ENCODE data around the gene UVRAG.
"Not testable (repeated sequence)": the region's sequence is repeated elsewhere in the genome, so short reads cannot be mapped to it uniquely, and the experiment has no call there.

Gene UVRAG

GRCh38 chr11:75913984-75914383, 99.0 kb downstream of the UVRAG start:
- no peak for DNase-seq

- DNase-seq: no peak
These were observed 101.9 kb downstream of the UVRAG start for GRCh38 chr11:75916882-75917281.

- DNase-seq: no peak
These were observed 103.3 kb downstream of the UVRAG start for GRCh38 chr11:75918331-75918730.

GRCh38 chr11:75919525-75919924, 104.5 kb downstream of the UVRAG start:
- DNase-seq: no peak

GRCh38 chr11:75920848-75921247, 105.8 kb downstream of the UVRAG start:
- no peak for DNase-seq

- DNase-seq: no peak
These were observed 106.8 kb downstream of the UVRAG start for GRCh38 chr11:75921808-75922207.

GRCh38 chr11:75924966-75925784, 110.2 kb downstream of the UVRAG start:
- peak in 5 of 58 donors; percentile 8 to 78 (median 10) for DNase-seq

GRCh38 chr11:75925785-75926164, 110.8 kb downstream of the UVRAG start:
- no peak for DNase-seq

GRCh38 chr11:75929706-75930105, 114.7 kb downstream of the UVRAG start:
- DNase-seq: no peak

GRCh38 chr11:75930534-75930933, 115.5 kb downstream of the UVRAG start:
- no peak for DNase-seq

GRCh38 chr11:75931124-75931523, 116.1 kb downstream of the UVRAG start:
- no peak for DNase-seq

- DNase-seq: not testable (repeated sequence)
These were observed 118.7 kb downstream of the UVRAG start for GRCh38 chr11:75933736-75934135.

GRCh38 chr11:75934851-75935250, 119.8 kb downstream of the UVRAG start:
- no peak for DNase-seq

- DNase-seq: no peak
These were observed 123.5 kb downstream of the UVRAG start for GRCh38 chr11:75938543-75938942.

GRCh38 chr11:75939516-75939915, 124.5 kb downstream of the UVRAG start:
- no peak for DNase-seq

GRCh38 chr11:75939992-75940391, 125.0 kb downstream of the UVRAG start:
- no peak for DNase-seq

GRCh38 chr11:75940911-75941310, 125.9 kb downstream of the UVRAG start:
- DNase-seq: no peak

- no peak for DNase-seq
These were observed 129.5 kb downstream of the UVRAG start for GRCh38 chr11:75944515-75944914.

- DNase-seq: no peak
These were observed 130.4 kb downstream of the UVRAG start for GRCh38 chr11:75945446-75945845.

- DNase-seq: no peak
These were observed 130.9 kb downstream of the UVRAG start for GRCh38 chr11:75945947-75946346.

- DNase-seq: peak in 2 of 58 donors; percentile 1 to 4
These were observed 131.8 kb downstream of the UVRAG start for GRCh38 chr11:75946531-75947530.

- DNase-seq: peak in 4 of 58 donors; percentile 8 to 47 (median 18)
These were observed 134.1 kb downstream of the UVRAG start for GRCh38 chr11:75949023-75949672.
